ENCODE results near the gene CNTN1.

DNA sequence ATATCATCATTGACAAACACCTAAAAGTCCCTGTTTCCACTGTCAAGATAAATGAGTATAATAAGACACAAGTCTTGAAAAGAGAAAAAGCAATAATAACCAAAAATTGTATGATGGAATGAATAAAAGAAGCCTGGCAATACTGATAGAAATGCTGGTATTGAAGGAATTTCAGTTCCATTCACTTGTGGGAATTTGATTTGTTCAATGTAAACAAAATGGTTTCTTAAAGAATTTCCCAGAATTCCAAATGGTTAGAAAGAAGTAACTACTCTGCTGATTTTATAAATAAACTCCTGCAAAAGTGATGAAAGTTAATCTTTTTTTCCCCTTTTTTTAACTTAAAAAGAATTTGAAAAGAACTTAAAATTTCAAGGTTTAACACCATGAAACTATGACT is 366.0 kb downstream of the CNTN1 start:
- TF ChIP-seq, protein P1, sequence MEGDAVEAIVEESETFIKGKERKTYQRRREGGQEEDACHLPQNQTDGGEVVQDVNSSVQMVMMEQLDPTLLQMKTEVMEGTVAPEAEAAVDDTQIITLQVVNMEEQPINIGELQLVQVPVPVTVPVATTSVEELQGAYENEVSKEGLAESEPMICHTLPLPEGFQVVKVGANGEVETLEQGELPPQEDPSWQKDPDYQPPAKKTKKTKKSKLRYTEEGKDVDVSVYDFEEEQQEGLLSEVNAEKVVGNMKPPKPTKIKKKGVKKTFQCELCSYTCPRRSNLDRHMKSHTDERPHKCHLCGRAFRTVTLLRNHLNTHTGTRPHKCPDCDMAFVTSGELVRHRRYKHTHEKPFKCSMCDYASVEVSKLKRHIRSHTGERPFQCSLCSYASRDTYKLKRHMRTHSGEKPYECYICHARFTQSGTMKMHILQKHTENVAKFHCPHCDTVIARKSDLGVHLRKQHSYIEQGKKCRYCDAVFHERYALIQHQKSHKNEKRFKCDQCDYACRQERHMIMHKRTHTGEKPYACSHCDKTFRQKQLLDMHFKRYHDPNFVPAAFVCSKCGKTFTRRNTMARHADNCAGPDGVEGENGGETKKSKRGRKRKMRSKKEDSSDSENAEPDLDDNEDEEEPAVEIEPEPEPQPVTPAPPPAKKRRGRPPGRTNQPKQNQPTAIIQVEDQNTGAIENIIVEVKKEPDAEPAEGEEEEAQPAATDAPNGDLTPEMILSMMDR (IDR thresholded peaks at IDR 0.05), result no peak
- no peak for TF ChIP-seq POLR2A (IDR thresholded peaks at IDR 0.05)
